ENCODE measurements around the gene ATP4B.

Gene ATP4B

GRCh38 chr13:113604186-113604585 lies 53.8 kb downstream of the ATP4B start:
- TF ChIP-seq CTCF (conservative IDR thresholded peaks at IDR 0.05; ENCODE audit: low read length), result no peak

GRCh38 chr13:113603116-113603710 lies 54.8 kb downstream of the ATP4B start:
- TF ChIP-seq CTCF (conservative IDR thresholded peaks at IDR 0.05; ENCODE audit: low read length), result no peak
- no peak overlapping the region for H3K4me3 ChIP-seq (ENCODE audit: low read length)
- DNase-seq (ENCODE audit: low read depth), result no peak

More at GRCh38 chr13:113604186-113604585, 53.8 kb downstream of the ATP4B start:
- no peak for DNase-seq (ENCODE audit: low read depth)
- H3K4me3 ChIP-seq (ENCODE audit: low read length), result no peak overlapping the region

GRCh38 chr13:113602291-113602988 lies 55.6 kb downstream of the ATP4B start:
- TF ChIP-seq CTCF (conservative IDR thresholded peaks at IDR 0.05; ENCODE audit: low read length), result no peak
- H3K4me3 ChIP-seq (ENCODE audit: low read length), result no peak overlapping the region
- no peak for DNase-seq (ENCODE audit: low read depth)

- no peak for DNase-seq (ENCODE audit: low read depth)
- H3K4me3 ChIP-seq (ENCODE audit: low read length), result no peak overlapping the region
- TF ChIP-seq CTCF (conservative IDR thresholded peaks at IDR 0.05; ENCODE audit: low read length), result no peak
Measured at GRCh38 chr13:113601166-113602070, 56.6 kb downstream of the ATP4B start.

GRCh38 chr13:113599391-113599790 lies 58.6 kb downstream of the ATP4B start:
- TF ChIP-seq CTCF (conservative IDR thresholded peaks at IDR 0.05; ENCODE audit: low read length), result no peak
- DNase-seq (ENCODE audit: low read depth), result no peak
- H3K4me3 ChIP-seq (ENCODE audit: low read length), result no peak overlapping the region
